Karpas-422 (cell line): ENCODE results near the gene NTSR1. TPM values are rescaled to one million over a fixed set of nuclear protein-coding genes. Genes with fewer than 3 reads are reported as not detected.

ENCODE experiments used
- DNase-seq: peaks from one replicate; pipeline ENCODE4 v3.0.0-alpha.2; 2015
- H2AFZ ChIP-seq: fragments of 200-600 bp; sonication (generic); 2 replicates; pipeline ENCODE4 v1.6.1; 2014; ENCODE audit warnings: antibody characterized with exemption, low read length, mixed read lengths
- H3K27ac ChIP-seq: fragments of 200-600 bp; sonication (generic); 2 replicates; pipeline ENCODE4 v1.5.1; 2014; ENCODE audit warnings: mild to moderate bottlenecking, low read length, moderate library complexity
- H3K27me3 ChIP-seq: fragments of 200-600 bp; sonication (generic); 2 replicates; pipeline ENCODE4 v1.6.1; 2014; ENCODE audit warnings: low read length, mixed read lengths
- H3K36me3 ChIP-seq: fragments of 200-600 bp; sonication (generic); 2 replicates; pipeline ENCODE4 v1.6.1; 2014; ENCODE audit warnings: low read length, mixed read lengths; ENCODE audit not compliant: insufficient read depth
- H3K4me1 ChIP-seq: fragments of 200-600 bp; sonication (generic); 2 replicates; pipeline ENCODE4 v1.6.1; 2014; ENCODE audit warnings: mild to moderate bottlenecking, low read length, mixed read lengths
- H3K4me2 ChIP-seq: fragments of 200-600 bp; sonication (generic); 2 replicates; pipeline ENCODE4 v1.6.1; 2014; ENCODE audit warnings: low read length, low read depth, mild to moderate bottlenecking; ENCODE audit not compliant: poor library complexity, severe bottlenecking
- H3K4me3 ChIP-seq: fragments of 200-600 bp; sonication (generic); 2 replicates; pipeline ENCODE4 v1.5.1; 2014; ENCODE audit warnings: mild to moderate bottlenecking, antibody characterized with exemption, low read length, mixed read lengths
- H3K79me2 ChIP-seq: fragments of 200-600 bp; sonication (generic); 2 replicates; pipeline ENCODE4 v1.6.1; 2014; ENCODE audit warnings: mild to moderate bottlenecking, low read length, mixed read lengths
- H3K9ac ChIP-seq: fragments of 200-600 bp; sonication (generic); 2 replicates; pipeline ENCODE4 v1.6.0; 2014; ENCODE audit warnings: low read length
- H3K9me2 ChIP-seq: fragments of 200-600 bp; sonication (generic), shearing (Covaris generic); replicated peaks from 2 replicates; pipeline ENCODE4 v1.6.0; 2014; ENCODE audit warnings: mild to moderate bottlenecking, low read length, moderate library complexity; ENCODE audit not compliant: insufficient read depth
- H3K9me3 ChIP-seq: fragments of 300-700, 200-600 bp; sonication (generic); 2 replicates; pipeline ENCODE4 v1.6.1; 2014; ENCODE audit warnings: low read length, mixed read lengths
- H4K20me1 ChIP-seq: fragments of 200-600 bp; sonication (generic); 2 replicates; pipeline ENCODE4 v1.6.1; 2014; ENCODE audit warnings: mild to moderate bottlenecking, antibody characterized with exemption, low read length, low read depth; ENCODE audit not compliant: insufficient read depth
- total RNA-seq: library from RNA; depleted of rRNA; stranded (reverse); fragments of >200 nt; shearing (Covaris generic); gene quantifications from 2 replicates; pipeline ENCODE4 v1.2.3, GENCODE V29; 2014; ENCODE audit warnings: low replicate concordance

The NTSR1 gene
- total RNA-seq, 1 experiment from 2014 or later: not detected

DNA sequence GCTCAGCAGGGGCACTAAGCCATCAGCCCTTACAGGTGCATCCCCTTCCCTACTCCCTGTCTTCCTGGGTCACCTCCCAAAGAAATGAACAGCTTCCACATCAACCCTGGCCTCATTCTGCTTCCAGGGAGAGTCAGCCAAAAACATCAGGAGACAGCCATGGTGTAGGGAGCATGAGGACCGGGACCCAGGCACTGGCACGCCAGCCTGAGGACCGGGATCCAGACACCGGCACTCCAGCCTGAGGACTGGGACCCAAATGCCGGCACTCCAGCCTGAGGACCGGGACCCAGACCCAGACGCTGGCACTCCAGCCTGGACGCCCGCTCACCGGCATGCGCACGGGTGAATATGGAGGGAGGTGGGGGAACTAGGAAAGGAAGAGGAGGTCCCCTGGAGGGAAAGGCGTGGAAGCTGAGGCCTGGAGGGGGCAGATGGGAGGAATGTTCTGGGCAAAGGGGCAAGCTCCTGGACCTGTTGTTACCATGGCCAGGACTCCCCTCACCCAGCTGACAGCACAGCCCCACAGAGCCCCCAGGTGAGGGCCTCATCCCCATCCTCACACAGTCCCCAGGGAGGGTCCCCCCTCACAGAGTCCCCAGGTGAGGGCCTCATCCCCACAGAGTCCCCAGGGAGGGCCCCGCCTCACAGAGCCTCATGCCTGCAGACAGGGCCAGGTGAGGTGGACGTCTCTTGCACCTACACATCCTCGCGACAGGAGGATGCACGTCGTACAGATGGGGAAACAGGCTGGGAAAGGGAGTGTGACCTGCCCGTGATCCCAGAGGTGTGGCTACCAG, 61.7 kb downstream of the NTSR1 start:
- no peaks in the 10 kb centered on the region for H3K9me2 ChIP-seq

DNA sequence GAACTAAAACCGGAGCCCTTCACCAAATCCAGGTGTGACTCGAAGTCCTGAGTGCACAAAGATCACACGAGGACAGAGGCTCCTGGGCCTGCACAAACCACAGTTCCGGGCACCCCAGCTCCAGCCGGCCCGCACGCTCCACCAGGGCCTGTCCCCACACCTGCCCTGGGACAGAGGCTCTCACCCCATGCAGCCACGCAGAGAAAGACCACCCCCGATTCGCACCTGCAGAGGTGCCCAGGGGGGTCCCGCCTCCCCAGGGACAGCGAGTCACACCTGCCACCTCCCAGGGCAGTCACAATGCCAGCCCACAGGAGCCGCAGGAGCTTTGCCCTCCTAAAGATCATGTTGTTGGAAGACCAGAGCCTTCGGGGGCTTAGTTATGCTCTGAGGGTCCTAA, 62.3 kb downstream of the NTSR1 start:
- H3K27ac ChIP-seq: no peak overlapping the region
- H3K9ac ChIP-seq: no peak overlapping the region
- H4K20me1 ChIP-seq: no peaks in the 10 kb centered on the region
- H3K36me3 ChIP-seq: no peaks in the 10 kb centered on the region
- no peaks in the 10 kb centered on the region for H3K9me2 ChIP-seq
- no peak for DNase-seq
- no peaks in the 10 kb centered on the region for H3K27me3 ChIP-seq
- H3K9me3 ChIP-seq: no peaks in the 10 kb centered on the region
- H3K4me1 ChIP-seq: no peaks in the 10 kb centered on the region
- no peaks in the 10 kb centered on the region for H3K79me2 ChIP-seq
- no peak overlapping the region for H3K4me3 ChIP-seq
- no peak overlapping the region for H3K4me2 ChIP-seq
- H2AFZ ChIP-seq: no peak overlapping the region

More for the DNA sequence above, 61.7 kb downstream of the NTSR1 start:
- H3K4me3 ChIP-seq: no peak overlapping the region
- H3K36me3 ChIP-seq: no peaks in the 10 kb centered on the region
- H4K20me1 ChIP-seq: no peaks in the 10 kb centered on the region
- no peaks in the 10 kb centered on the region for H3K4me1 ChIP-seq
- H3K9me3 ChIP-seq: no peaks in the 10 kb centered on the region
- no peak overlapping the region for H3K9ac ChIP-seq
- no peak overlapping the region for H3K27ac ChIP-seq
- no peaks in the 10 kb centered on the region for H3K27me3 ChIP-seq
- no peak overlapping the region for H3K4me2 ChIP-seq
- DNase-seq: no peak
- no peaks in the 10 kb centered on the region for H3K79me2 ChIP-seq
- H2AFZ ChIP-seq: no peak overlapping the region

DNA sequence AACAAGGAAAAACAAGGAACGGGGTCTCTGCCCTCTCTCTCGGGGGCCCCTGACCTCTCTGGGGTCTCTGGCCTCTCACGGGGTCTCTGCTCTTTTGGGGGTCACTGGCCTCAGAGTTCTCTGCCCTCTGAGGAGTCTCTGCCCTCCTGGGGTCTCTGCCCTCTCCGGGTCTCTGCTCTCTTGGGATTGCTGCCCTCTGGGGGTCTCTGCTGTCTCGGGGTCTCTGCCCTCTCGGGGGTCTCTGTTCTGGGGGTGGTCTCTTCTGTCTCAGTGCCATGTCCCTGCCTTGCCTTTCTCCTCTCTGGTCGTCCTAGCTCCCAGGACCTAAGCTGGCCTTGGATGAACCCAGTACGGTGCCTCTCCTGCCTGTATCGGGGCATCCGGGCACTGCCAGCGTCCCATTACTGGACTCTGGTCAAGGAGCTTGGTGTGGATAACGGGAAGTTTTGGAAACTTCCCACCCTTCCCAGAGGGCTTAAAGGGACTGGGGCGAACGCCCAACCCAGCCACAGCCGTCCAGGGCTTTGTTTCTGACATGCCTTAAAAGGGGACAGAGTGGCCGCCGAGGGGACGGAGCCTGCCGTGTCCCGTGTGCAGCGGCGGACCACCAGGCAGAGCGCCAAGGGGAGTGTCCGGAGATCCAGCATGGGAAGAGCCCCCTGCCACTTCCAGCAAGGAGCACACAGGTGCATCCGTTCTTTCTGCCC, 62.9 kb downstream of the NTSR1 start:
- no peaks in the 10 kb centered on the region for H3K27me3 ChIP-seq
- no peaks in the 10 kb centered on the region for H3K36me3 ChIP-seq
- peaks cover 2% of the 10 kb centered on the region for H3K4me1 ChIP-seq
- H3K9ac ChIP-seq: no peak overlapping the region
- H2AFZ ChIP-seq: no peak overlapping the region
- no peaks in the 10 kb centered on the region for H3K9me3 ChIP-seq
- H3K4me3 ChIP-seq: no peak overlapping the region
- no peak overlapping the region for H3K27ac ChIP-seq
- no peak for DNase-seq
- no peaks in the 10 kb centered on the region for H3K9me2 ChIP-seq
- no peaks in the 10 kb centered on the region for H4K20me1 ChIP-seq
- H3K4me2 ChIP-seq: no peak overlapping the region
- no peaks in the 10 kb centered on the region for H3K79me2 ChIP-seq

DNA sequence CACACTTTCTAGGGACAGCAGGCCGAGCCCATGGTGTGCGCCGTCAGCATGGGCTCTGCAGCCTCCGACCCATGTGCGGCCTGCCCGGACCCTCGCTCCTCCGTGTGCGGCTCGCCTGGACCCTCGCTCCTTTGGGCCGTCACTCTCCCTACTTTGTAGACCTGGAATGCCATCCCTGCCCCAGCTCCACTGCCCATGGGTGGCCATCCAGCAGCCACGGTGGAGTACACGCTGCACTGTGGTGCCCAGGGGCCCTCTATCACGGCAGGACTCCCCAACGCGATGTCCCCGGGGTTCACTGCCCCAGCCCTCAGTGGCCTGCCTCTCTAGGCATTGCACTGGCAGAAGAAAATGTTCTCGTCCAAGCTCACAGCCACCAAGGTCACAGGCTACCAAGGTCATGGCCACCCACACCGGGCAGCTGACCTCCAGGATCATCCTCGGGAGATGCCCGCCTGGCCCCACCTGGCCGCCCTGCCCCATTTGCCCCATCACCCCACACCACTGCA, 63.5 kb downstream of the NTSR1 start:
- no peaks in the 10 kb centered on the region for H3K36me3 ChIP-seq
- H3K4me3 ChIP-seq: no peak overlapping the region
- H3K4me2 ChIP-seq: no peak overlapping the region
- peaks cover 6% of the 10 kb centered on the region for H3K4me1 ChIP-seq
- no peak overlapping the region for H3K27ac ChIP-seq
- no peaks in the 10 kb centered on the region for H4K20me1 ChIP-seq
- H2AFZ ChIP-seq: no peak overlapping the region
- no peaks in the 10 kb centered on the region for H3K9me3 ChIP-seq
- DNase-seq: no peak
- H3K9ac ChIP-seq: no peak overlapping the region
- no peaks in the 10 kb centered on the region for H3K79me2 ChIP-seq
- no peaks in the 10 kb centered on the region for H3K9me2 ChIP-seq
- H3K27me3 ChIP-seq: no peaks in the 10 kb centered on the region

DNA sequence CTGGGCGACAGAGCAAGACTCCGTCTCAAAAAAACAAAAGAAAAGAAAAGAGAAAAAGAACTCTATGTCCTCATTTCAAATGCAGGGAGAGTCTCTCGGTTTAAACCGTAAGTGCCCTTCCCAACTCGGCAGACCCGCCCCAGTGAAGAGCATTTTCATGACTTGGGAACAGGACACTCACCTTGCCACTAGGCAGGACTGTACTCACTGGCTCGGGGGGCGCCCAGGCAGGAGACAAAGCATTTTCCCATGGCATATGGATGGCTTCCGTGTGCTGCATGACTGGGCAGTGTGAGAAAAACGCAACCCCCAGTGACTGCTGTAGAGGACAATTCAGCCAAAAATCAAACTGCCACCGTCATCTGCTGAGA, 64.0 kb downstream of the NTSR1 start:
- H3K27me3 ChIP-seq: no peaks in the 10 kb centered on the region
- H3K9me3 ChIP-seq: no peaks in the 10 kb centered on the region
- no peak overlapping the region for H2AFZ ChIP-seq
- DNase-seq: no peak
- no peak overlapping the region for H3K27ac ChIP-seq
- H4K20me1 ChIP-seq: no peaks in the 10 kb centered on the region
- no peak overlapping the region for H3K4me2 ChIP-seq
- no peak overlapping the region for H3K4me3 ChIP-seq
- no peak overlapping the region for H3K9ac ChIP-seq
- H3K79me2 ChIP-seq: no peaks in the 10 kb centered on the region
- H3K36me3 ChIP-seq: no peaks in the 10 kb centered on the region
- no peaks in the 10 kb centered on the region for H3K9me2 ChIP-seq
- peaks cover 8% of the 10 kb centered on the region for H3K4me1 ChIP-seq

DNA sequence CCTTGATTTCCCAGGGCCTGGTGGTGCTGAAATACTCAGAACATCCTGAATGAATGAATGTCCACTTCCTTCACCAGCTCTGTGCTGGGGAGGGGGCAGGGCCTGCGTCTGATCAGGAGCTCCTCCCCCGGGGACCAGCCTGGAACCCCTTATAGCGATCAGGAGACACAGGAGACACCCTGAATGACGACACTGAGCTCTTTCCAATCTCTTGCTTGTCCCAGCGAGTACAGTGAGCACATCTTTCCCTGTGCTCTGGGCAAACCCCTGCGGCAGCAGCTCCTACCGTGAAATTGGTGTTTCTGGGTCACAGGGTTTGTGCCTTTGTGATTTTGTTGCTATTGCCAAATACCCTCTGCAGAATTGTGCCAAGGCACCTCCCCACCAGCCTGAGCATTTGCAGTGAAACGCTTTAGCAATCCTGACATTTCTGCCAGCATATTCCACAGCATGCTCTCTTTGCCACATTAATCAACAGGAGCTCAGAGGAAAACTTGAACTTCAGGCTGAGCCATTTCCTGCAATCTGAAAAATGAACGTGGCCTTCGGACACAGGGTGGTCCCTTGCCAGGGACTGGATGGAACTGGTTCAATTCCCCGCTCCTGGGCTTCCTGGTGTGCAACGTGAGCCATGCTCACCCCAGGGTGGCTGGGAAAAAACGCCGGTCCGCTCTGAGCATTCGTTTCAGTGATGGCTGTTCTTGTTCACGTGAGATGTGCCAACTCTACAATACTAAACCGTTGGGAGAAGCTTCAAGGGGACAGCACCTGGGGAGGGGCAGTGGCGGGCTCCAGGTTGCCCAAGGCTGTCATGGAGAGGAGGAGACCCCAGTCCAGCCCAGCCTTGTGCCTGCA, 64.6 kb downstream of the NTSR1 start:
- Histone ChIP-seq H3K4me2 (no peak overlapping the region), H2AFZ (no peak overlapping the region)

DNA sequence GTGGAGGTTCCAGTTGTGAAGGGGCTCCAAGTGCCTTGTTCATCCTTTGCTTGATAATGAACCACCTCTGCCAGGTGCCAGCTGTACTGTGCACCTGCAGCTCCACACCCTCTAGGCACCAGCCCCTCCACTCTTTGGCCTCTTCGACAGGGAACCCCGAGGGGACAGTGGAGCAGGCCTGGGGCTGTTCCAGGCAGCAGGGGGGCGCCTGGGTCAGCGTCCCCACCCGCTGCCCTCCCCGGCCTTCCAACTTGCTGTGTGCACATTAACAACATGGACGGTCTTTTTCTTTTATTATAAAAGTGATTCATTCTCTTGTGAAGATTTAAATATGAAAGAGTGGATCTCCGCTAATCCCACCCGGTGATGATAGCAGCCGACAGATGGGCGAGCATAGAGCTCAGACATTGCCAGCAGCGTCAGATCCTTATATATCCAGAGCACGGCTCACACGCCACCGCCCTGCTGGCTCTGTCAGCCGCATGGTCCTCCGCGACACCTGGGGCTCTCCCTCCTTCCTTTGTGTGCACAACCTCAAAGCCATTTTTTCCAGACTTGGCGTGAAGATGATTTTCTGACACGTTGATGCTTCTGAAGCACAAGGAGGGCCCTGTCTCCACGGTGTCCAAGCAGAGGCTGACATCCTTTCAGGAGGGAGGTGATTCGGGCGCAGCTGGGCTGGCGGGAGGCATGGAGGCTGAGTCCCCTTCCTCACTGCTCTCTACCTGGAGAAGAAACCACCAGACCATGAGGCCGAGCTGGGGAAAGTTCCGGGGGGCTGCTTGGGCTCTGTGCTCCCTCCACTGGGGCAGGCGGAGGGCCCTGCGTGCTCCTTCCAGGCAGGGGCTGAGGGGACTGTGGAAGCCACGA, 65.4 kb downstream of the NTSR1 start:
- H3K9me3 ChIP-seq: no peaks in the 10 kb centered on the region
- H2AFZ ChIP-seq: no peak overlapping the region
- H3K9ac ChIP-seq: no peak overlapping the region
- H3K27me3 ChIP-seq: no peaks in the 10 kb centered on the region
- no peaks in the 10 kb centered on the region for H4K20me1 ChIP-seq
- DNase-seq: no peak
- H3K9me2 ChIP-seq: no peaks in the 10 kb centered on the region
- no peaks in the 10 kb centered on the region for H3K36me3 ChIP-seq
- H3K27ac ChIP-seq: no peak overlapping the region
- H3K4me1 ChIP-seq: peaks cover 8% of the 10 kb centered on the region
- H3K79me2 ChIP-seq: no peaks in the 10 kb centered on the region
- no peak overlapping the region for H3K4me2 ChIP-seq
- H3K4me3 ChIP-seq: no peak overlapping the region

More for the DNA sequence above, 64.6 kb downstream of the NTSR1 start:
- Histone ChIP-seq H3K27me3 (no peaks in the 10 kb centered on the region), H3K79me2 (no peaks in the 10 kb centered on the region), H4K20me1 (no peaks in the 10 kb centered on the region), H3K9me3 (no peaks in the 10 kb centered on the region), H3K4me1 (peaks cover 8% of the 10 kb centered on the region), H3K36me3 (no peaks in the 10 kb centered on the region), H3K9me2 (no peaks in the 10 kb centered on the region), H3K27ac (no peak overlapping the region), H3K9ac (no peak overlapping the region), H3K4me3 (no peak overlapping the region)
- no peak for DNase-seq
